Transverse colon (tissue), 4 donors: Measurements from ENCODE around the gene CFAP410.

ENCODE experiments used
- EP300 ChIP-seq: sonication (generic); formaldehyde crosslinking; IDR thresholded peaks from one replicate; pipeline ENCODE4 v1.6.1; 2017; ENCODE audit warnings: antibody characterized with exemption, low read depth
- POLR2A ChIP-seq: fragments of 450-650 bp; IDR thresholded peaks from one replicate; pipeline ENCODE4 v1.6.1; 2016; ENCODE audit warnings: antibody characterized with exemption, mild to moderate bottlenecking, moderate library complexity
- POLR2AphosphoS5 ChIP-seq, 3 donors: sonication (generic); formaldehyde crosslinking; IDR thresholded peaks; one replicate each; pipeline ENCODE4 v1.6.1; 2016; ENCODE audit warnings: antibody characterized with exemption in 3 of 3
- TF ChIP-seq, protein P1 (sequence below), 5 experiments: fragments of 200-600 bp in 3 of 5; fragments of 450-650 bp in 2 of 5; sonication (generic) in 3 of 5; IDR thresholded peaks; 1 replicate in 2 of 5; 2 replicates in 3 of 5; pipeline ENCODE4 v1.5.1; 2016 to 2017; ENCODE audit warnings: antibody characterized with exemption in 5 of 5, inconsistent platforms in 3 of 5, mild to moderate bottlenecking in 2 of 5, moderate library complexity in 1 of 5

- TF ChIP-seq, protein P1, sequence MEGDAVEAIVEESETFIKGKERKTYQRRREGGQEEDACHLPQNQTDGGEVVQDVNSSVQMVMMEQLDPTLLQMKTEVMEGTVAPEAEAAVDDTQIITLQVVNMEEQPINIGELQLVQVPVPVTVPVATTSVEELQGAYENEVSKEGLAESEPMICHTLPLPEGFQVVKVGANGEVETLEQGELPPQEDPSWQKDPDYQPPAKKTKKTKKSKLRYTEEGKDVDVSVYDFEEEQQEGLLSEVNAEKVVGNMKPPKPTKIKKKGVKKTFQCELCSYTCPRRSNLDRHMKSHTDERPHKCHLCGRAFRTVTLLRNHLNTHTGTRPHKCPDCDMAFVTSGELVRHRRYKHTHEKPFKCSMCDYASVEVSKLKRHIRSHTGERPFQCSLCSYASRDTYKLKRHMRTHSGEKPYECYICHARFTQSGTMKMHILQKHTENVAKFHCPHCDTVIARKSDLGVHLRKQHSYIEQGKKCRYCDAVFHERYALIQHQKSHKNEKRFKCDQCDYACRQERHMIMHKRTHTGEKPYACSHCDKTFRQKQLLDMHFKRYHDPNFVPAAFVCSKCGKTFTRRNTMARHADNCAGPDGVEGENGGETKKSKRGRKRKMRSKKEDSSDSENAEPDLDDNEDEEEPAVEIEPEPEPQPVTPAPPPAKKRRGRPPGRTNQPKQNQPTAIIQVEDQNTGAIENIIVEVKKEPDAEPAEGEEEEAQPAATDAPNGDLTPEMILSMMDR (IDR thresholded peaks at IDR 0.05) = no peak
- no peak for TF ChIP-seq POLR2A
- TF ChIP-seq POLR2AphosphoS5 (IDR thresholded peaks at IDR 0.05) = no peak
- TF ChIP-seq EP300 = no peak
These were observed 14.8 kb upstream of the CFAP410 start for GRCh38 chr21:44354001-44354405.
